HepG2 (cell line): ENCODE results near the gene COMMD4. TPM values are rescaled to one million over a fixed set of nuclear protein-coding genes. Genes with fewer than 3 reads are reported as not detected.

Experiments
- AGO2 ChIP-seq: fragments of 200-400 bp; formaldehyde crosslinking; optimal IDR thresholded peaks from 2 replicates; pipeline ENCODE3; 2017; ENCODE audit warnings: mild to moderate bottlenecking, low read depth, low read length, moderate library complexity
- ARID2 ChIP-seq: sonication (generic); formaldehyde crosslinking; IDR thresholded peaks from 2 replicates; pipeline ENCODE4 v1.8.1; 2022; ENCODE audit warnings: mild to moderate bottlenecking, missing genetic modification reagents, borderline replicate concordance
- IRX3 ChIP-seq: sonication (generic); formaldehyde crosslinking; IDR thresholded peaks from 2 replicates; pipeline ENCODE4 v1.8.1; 2023; ENCODE audit warnings: mild to moderate bottlenecking, low read depth, missing genetic modification reagents, borderline replicate concordance
- MAZ ChIP-seq, 2 experiments: sonication (generic) in 1 of 2; formaldehyde crosslinking in 1 of 2; IDR thresholded peaks; 2 replicates each; pipeline versions ENCODE4 v1.5.0 to v1.6.1; 2012 to 2020; ENCODE audit warnings: low read depth in 2 of 2, mild to moderate bottlenecking in 2 of 2, borderline replicate concordance in 1 of 2, improper control_type of control experiment in 1 of 2, low read length in 1 of 2, missing genetic modification reagents in 1 of 2, moderate library complexity in 1 of 2
- PLRG1 ChIP-seq: fragments of 450-650 bp; conservative IDR thresholded peaks from 2 replicates; pipeline ENCODE4 v1.6.1; 2016
- RXRA ChIP-seq: sonication (generic); formaldehyde crosslinking; IDR thresholded peaks from 2 replicates; pipeline ENCODE4 v1.5.1; 2020; ENCODE audit warnings: missing genetic modification reagents
- SNAI1 ChIP-seq: sonication (generic); formaldehyde crosslinking; IDR thresholded peaks from 2 replicates; pipeline ENCODE4 v1.5.0; 2020; ENCODE audit warnings: mild to moderate bottlenecking, missing genetic modification reagents, borderline replicate concordance
- SOX5 ChIP-seq: IDR thresholded peaks from 2 replicates; pipeline ENCODE4 v1.6.1; 2016; ENCODE audit warnings: borderline replicate concordance
- ZNF180 ChIP-seq: sonication (generic); formaldehyde crosslinking; IDR thresholded peaks from 2 replicates; pipeline ENCODE4 v1.4.0; 2020; ENCODE audit warnings: low read depth, missing genetic modification reagents, borderline replicate concordance
- ZNF501 ChIP-seq: sonication (generic); formaldehyde crosslinking; IDR thresholded peaks from 2 replicates; pipeline ENCODE4 v1.5.1; 2020; ENCODE audit warnings: mild to moderate bottlenecking, moderate library complexity, missing genetic modification reagents
- ZNF572 ChIP-seq: sonication (generic); formaldehyde crosslinking; IDR thresholded peaks from 2 replicates; pipeline ENCODE4 v1.5.1; 2020; ENCODE audit warnings: mild to moderate bottlenecking, missing genetic modification reagents
- polyA plus RNA-seq, 8 experiments: library from polyadenylated mRNA; depleted of rRNA in 3 of 8; stranded (reverse) in 7 of 8; unstranded in 1 of 8; fragments of >200 nt; fragmentation: Illumina TruSeq in 4 of 8; extraction: Trizol in 4 of 8; gene quantifications; 2 replicates each; pipeline versions ENCODE4 v1.2.1 to v1.2.3, GENCODE V29; 2011 to 2016; ENCODE audit warnings: low read depth in 4 of 8, missing spikeins in 1 of 8, mixed read lengths in 1 of 8; ENCODE audit not compliant: insufficient read depth in 1 of 8
- total RNA-seq, 5 experiments: library from RNA; depleted of rRNA; stranded (reverse); fragments of >200 nt; fragmentation: Illumina TruSeq; extraction: Trizol; gene quantifications; 2 replicates each; pipeline ENCODE4 v1.2.3, GENCODE V29; 2016; ENCODE audit warnings: low read depth in 1 of 5
- TF ChIP-seq, protein P1 (sequence below), 2 experiments: sonication (generic) in 1 of 2; formaldehyde crosslinking in 1 of 2; IDR thresholded peaks; 2 replicates each; pipeline versions ENCODE4 v1.4.0 to v1.6.1; 2018 to 2020; ENCODE audit warnings: missing genetic modification reagents in 2 of 2, borderline replicate concordance in 1 of 2, low read depth in 1 of 2, mild to moderate bottlenecking in 1 of 2, missing biosample characterization in 1 of 2
- TF ChIP-seq, protein P2 (sequence below): IDR thresholded peaks from 2 replicates; pipeline ENCODE4 v1.4.0; 2020; ENCODE audit warnings: mild to moderate bottlenecking, missing genetic modification reagents
- TF ChIP-seq, protein P3 (sequence below): sonication (generic); formaldehyde crosslinking; IDR thresholded peaks from 2 replicates; pipeline ENCODE4 v1.8.0; 2022; ENCODE audit warnings: missing genetic modification reagents, mild to moderate bottlenecking, inconsistent platforms, borderline replicate concordance
- TF ChIP-seq, protein P4 (sequence below): sonication (generic); formaldehyde crosslinking; IDR thresholded peaks from 2 replicates; pipeline ENCODE4 v1.5.1; 2020; ENCODE audit warnings: mild to moderate bottlenecking, missing genetic modification reagents, moderate library complexity

The COMMD4 gene
- total and polyA plus RNA-seq, 2 of the 13 experiments (the other 11 are each of a cell fraction or from before 2014, with no cell fraction given), result 45.8 to 89.9 TPM

DNA sequence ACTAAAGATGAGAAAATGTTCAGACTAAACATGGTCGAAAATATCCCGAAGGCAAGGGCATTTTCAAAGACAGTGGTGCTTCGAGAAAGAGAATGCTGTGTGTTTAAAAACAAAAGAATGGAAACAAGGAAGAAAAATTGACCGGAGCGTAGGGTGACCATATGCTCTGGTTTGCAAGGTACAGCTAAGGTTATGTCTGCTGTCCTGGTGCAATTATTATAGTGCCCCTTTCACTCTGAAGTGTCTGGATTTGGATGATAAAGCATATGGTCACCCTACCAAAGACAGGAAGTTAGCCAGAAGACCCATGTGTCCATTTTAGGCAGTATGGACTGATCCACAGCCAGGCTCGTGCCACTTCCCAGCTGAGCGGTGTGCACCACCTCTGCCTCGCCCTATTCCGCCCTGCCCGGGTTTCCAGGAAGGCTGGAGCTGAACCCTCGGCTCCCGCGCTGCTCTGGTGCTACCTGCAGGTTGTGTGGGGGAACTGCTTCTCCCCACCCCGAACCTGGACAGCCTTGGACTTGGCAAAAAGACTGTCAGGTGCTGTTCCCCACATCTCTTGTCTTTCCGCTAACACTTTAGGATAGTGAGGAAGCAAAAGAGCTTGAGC is 28.0 kb upstream of the COMMD4 start (continued):
- TF ChIP-seq, protein P1, sequence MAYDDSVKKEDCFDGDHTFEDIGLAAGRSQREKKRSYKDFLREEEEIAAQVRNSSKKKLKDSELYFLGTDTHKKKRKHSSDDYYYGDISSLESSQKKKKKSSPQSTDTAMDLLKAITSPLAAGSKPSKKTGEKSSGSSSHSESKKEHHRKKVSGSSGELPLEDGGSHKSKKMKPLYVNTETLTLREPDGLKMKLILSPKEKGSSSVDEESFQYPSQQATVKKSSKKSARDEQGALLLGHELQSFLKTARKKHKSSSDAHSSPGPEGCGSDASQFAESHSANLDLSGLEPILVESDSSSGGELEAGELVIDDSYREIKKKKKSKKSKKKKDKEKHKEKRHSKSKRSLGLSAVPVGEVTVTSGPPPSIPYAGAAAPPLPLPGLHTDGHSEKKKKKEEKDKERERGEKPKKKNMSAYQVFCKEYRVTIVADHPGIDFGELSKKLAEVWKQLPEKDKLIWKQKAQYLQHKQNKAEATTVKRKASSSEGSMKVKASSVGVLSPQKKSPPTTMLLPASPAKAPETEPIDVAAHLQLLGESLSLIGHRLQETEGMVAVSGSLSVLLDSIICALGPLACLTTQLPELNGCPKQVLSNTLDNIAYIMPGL (CRISPR knock-in tag; IDR thresholded peaks at IDR 0.05; ENCODE audit: borderline replicate concordance in 1 of 2, low read depth in 1 of 2), result peak in 1 of 2 experiments; percentile 59; a peak in 2 of 4 replicates
- TF ChIP-seq SOX5 (CRISPR knock-in tag) (no peak), SNAI1 (CRISPR knock-in tag) (no peak), MAZ (IDR thresholded peaks at IDR 0.05; ENCODE audit: borderline replicate concordance, low read depth, low read length) (no peak), MAZ (CRISPR knock-in tag; IDR thresholded peaks at IDR 0.05; ENCODE audit: low read depth) (no peak), ZNF572 (CRISPR knock-in tag) (0 out of 2 replicates have a peak, but pooled peaks have one; percentile 23), PLRG1 (no peak), RXRA (CRISPR knock-in tag) (no peak), ZNF180 (no peak), ZNF501 (CRISPR knock-in tag) (no peak), IRX3 (CRISPR knock-in tag) (no peak), ARID2 (CRISPR knock-in tag) (no peak), AGO2 (no peak)
- TF ChIP-seq, protein P2, sequence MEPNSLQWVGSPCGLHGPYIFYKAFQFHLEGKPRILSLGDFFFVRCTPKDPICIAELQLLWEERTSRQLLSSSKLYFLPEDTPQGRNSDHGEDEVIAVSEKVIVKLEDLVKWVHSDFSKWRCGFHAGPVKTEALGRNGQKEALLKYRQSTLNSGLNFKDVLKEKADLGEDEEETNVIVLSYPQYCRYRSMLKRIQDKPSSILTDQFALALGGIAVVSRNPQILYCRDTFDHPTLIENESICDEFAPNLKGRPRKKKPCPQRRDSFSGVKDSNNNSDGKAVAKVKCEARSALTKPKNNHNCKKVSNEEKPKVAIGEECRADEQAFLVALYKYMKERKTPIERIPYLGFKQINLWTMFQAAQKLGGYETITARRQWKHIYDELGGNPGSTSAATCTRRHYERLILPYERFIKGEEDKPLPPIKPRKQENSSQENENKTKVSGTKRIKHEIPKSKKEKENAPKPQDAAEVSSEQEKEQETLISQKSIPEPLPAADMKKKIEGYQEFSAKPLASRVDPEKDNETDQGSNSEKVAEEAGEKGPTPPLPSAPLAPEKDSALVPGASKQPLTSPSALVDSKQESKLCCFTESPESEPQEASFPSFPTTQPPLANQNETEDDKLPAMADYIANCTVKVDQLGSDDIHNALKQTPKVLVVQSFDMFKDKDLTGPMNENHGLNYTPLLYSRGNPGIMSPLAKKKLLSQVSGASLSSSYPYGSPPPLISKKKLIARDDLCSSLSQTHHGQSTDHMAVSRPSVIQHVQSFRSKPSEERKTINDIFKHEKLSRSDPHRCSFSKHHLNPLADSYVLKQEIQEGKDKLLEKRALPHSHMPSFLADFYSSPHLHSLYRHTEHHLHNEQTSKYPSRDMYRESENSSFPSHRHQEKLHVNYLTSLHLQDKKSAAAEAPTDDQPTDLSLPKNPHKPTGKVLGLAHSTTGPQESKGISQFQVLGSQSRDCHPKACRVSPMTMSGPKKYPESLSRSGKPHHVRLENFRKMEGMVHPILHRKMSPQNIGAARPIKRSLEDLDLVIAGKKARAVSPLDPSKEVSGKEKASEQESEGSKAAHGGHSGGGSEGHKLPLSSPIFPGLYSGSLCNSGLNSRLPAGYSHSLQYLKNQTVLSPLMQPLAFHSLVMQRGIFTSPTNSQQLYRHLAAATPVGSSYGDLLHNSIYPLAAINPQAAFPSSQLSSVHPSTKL (CRISPR knock-in tag), result peak; percentile 33; the same call in 1 of the 2 replicates
- TF ChIP-seq, protein P3, sequence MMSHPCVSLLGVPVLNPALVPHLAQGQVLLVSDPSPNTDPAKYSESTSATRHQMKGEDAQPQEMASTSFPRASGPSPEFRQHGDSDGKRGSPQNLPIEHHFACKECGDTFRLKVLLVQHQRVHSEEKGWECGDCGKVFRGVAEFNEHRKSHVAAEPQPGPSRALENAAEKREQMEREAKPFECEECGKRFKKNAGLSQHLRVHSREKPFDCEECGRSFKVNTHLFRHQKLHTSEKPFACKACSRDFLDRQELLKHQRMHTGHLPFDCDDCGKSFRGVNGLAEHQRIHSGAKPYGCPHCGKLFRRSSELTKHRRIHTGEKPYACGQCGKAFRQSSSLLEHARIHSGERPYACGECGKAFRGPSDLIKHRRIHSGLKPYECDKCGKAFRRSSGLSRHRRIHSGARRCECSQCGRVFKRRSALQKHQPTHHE, result no peak
- TF ChIP-seq, protein P4, sequence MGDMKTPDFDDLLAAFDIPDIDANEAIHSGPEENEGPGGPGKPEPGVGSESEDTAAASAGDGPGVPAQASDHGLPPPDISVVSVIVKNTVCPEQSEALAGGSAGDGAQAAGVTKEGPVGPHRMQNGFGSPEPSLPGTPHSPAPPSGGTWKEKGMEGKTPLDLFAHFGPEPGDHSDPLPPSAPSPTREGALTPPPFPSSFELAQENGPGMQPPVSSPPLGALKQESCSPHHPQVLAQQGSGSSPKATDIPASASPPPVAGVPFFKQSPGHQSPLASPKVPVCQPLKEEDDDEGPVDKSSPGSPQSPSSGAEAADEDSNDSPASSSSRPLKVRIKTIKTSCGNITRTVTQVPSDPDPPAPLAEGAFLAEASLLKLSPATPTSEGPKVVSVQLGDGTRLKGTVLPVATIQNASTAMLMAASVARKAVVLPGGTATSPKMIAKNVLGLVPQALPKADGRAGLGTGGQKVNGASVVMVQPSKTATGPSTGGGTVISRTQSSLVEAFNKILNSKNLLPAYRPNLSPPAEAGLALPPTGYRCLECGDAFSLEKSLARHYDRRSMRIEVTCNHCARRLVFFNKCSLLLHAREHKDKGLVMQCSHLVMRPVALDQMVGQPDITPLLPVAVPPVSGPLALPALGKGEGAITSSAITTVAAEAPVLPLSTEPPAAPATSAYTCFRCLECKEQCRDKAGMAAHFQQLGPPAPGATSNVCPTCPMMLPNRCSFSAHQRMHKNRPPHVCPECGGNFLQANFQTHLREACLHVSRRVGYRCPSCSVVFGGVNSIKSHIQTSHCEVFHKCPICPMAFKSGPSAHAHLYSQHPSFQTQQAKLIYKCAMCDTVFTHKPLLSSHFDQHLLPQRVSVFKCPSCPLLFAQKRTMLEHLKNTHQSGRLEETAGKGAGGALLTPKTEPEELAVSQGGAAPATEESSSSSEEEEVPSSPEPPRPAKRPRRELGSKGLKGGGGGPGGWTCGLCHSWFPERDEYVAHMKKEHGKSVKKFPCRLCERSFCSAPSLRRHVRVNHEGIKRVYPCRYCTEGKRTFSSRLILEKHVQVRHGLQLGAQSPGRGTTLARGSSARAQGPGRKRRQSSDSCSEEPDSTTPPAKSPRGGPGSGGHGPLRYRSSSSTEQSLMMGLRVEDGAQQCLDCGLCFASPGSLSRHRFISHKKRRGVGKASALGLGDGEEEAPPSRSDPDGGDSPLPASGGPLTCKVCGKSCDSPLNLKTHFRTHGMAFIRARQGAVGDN (CRISPR knock-in tag), result peak; percentile 62
